SJSA1 (cell line): ENCODE data around the gene SPATA13. TPM values are rescaled to one million over a fixed set of nuclear protein-coding genes. Genes with fewer than 3 reads are reported as not detected.
"Not testable (repeated sequence)": the region's sequence is repeated elsewhere in the genome, so short reads cannot be mapped to it uniquely, and the experiment has no call there.

Experiments
- DNase-seq, 2 experiments: peaks; one replicate each; pipeline ENCODE4 v3.0.0-alpha.2; 2015 to 2020; ENCODE audit warnings: low spot score in 2 of 2, low read depth in 1 of 2
- H3K27ac ChIP-seq: fragments of 250-450 bp; sonication (Bioruptor Pico); 2 replicates; pipeline ENCODE4 v1.5.1; 2020; ENCODE audit warnings: mild to moderate bottlenecking, moderate library complexity
- H3K27me3 ChIP-seq: fragments of 250-450 bp; sonication (Bioruptor Pico); replicated peaks from 2 replicates; pipeline ENCODE4 v1.5.1; 2020; ENCODE audit warnings: mild to moderate bottlenecking, moderate library complexity
- H3K36me3 ChIP-seq: fragments of 250-450 bp; sonication (Bioruptor Pico); 2 replicates; pipeline ENCODE4 v1.5.1; 2020; ENCODE audit warnings: mild to moderate bottlenecking
- H3K4me1 ChIP-seq: fragments of 250-450 bp; sonication (Bioruptor Pico); replicated peaks from 2 replicates; pipeline ENCODE4 v1.6.1; 2021; ENCODE audit warnings: mild to moderate bottlenecking
- H3K4me3 ChIP-seq: fragments of 250-450 bp; sonication (Bioruptor Pico); 2 replicates; pipeline ENCODE4 v1.5.1; 2020; ENCODE audit warnings: mild to moderate bottlenecking
- H3K9me3 ChIP-seq: fragments of 250-450 bp; sonication (Bioruptor Pico); replicated peaks from 2 replicates; pipeline ENCODE4 v1.5.1; 2020; ENCODE audit warnings: mild to moderate bottlenecking
- total RNA-seq: library from RNA; depleted of rRNA; stranded (reverse); fragments of >200 nt; shearing (Covaris generic); gene quantifications from 2 replicates; pipeline ENCODE4 v1.2.3, GENCODE V29; 2014

SPATA13 gene
- total RNA-seq, 1 experiment from 2014 or later, result 14.8 TPM

DNA sequence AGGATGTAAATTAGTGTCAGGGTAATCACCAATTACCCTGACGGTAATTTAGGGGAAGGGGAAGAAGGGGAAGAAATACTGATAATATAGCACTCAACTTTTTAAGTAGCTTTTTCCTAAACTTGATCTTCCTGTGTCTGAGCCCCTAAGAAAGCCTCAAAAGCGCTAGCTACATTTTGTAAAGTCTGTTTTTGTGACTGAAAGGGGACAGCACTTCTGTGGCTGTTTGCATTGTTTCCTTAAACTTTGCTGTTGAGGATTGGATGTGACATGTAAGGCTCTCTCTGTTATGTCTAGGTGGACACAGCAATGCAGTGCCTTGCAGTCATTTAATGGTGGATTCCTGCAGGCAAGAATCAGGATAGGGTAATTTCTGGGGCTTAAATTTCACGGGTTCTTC is 42.8 kb downstream of the SPATA13 start:
- Histone ChIP-seq H3K4me1 (peaks cover 29% of the 10 kb centered on the region), H3K36me3 (no peaks in the 10 kb centered on the region), H3K9me3 (no peaks in the 10 kb centered on the region), H3K27ac (no peak overlapping the region), H3K27me3 (no peaks in the 10 kb centered on the region), H3K4me3 (no peak overlapping the region)
- DNase-seq, result no peak

DNA sequence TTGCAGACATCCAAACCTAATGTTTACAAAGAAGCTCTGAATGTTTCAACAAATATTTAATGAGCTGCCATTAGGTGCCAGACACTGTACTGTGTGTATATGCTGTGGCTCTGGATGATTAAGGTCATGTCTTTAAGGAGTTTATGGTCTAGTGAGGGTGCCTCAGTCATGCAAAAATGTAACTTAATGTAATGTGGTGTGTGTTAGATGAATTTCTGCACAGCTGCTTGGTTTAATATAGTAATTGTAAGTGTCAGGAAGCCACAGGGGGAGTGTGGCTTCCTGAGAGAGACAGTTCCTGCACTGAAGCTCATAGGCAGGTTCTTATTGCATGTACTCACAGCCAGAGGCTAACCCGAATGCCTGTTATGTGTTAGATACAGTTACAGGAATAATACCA is 43.3 kb downstream of the SPATA13 start:
- no peaks in the 10 kb centered on the region for H3K27me3 ChIP-seq
- H3K27ac ChIP-seq, result no peak overlapping the region
- no peak for DNase-seq
- no peak overlapping the region for H3K4me3 ChIP-seq
- H3K9me3 ChIP-seq, result no peaks in the 10 kb centered on the region
- H3K4me1 ChIP-seq, result peaks cover 33% of the 10 kb centered on the region
- no peaks in the 10 kb centered on the region for H3K36me3 ChIP-seq

DNA sequence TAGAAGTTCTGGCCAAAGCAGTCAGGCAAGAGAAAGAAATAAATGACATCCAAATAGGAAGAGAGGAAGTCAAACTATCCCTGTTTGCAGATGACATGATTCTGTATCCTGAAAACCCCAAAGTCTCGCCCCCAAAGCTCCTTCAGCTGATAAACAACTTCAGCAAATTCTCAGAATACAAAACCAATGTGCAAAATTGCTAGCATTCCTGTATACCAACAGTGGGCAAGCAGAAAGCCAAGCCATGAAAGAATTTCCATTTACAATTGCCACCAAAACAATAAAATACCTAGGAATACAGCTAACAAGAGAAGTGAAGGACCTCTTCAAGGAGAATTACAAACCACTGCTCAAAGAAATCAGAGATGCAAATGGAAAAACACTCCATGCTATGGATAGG is 44.6 kb downstream of the SPATA13 start:
- DNase-seq, result peak in 1 of 2 experiments; percentile 31
- H3K27me3 ChIP-seq, H3K4me3 ChIP-seq, H3K36me3 ChIP-seq, H3K27ac ChIP-seq, H3K9me3 ChIP-seq: not testable (repeated sequence)
- peaks cover 33% of the 10 kb centered on the region for H3K4me1 ChIP-seq

DNA sequence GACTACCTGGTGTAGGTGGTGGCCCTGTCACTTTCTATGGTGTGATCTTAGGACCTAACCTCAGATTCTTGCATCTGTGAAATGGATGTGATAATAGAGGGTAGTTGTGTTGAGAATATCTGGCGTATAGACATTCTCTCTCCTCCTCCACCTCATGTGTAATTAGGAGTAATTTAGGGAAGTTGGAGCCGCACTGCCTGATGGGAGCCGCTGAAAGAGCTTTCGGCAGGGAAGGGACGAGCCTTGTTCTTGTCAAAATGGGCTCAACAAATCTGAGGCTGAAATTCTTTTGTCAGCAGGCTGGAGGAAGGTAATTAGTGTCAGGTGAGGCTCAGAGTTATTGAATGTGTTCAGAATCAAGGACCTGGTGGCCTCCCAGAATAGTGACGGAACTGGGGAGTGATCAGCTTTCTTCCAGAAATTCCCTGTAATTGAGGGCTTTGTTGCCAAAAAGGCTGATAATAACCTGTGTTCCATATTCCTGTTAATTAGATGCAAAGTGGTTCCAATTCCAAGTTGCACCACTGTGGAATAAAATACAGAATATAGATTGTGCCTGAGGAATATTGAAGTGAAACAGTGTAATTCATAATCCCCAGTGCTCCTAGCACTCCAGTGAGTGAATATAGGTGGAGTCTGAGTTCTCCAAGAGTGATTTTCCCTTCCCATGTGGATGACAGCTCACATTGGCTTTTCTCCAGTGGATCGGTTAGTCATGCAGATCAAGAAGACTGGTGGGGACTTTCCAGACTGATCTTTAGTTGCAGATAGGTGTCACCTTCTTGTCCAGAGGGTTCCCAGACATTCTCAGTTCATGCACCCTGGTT is 47.5 kb downstream of the SPATA13 start:
- peak in 1 of 2 experiments; percentile 23 for DNase-seq
- H3K27me3 ChIP-seq, result no peaks in the 10 kb centered on the region
- H3K9me3 ChIP-seq, result no peaks in the 10 kb centered on the region
- H3K36me3 ChIP-seq, result no peaks in the 10 kb centered on the region
- H3K4me1 ChIP-seq, result peaks cover 33% of the 10 kb centered on the region
- no peak overlapping the region for H3K4me3 ChIP-seq
- no peak overlapping the region for H3K27ac ChIP-seq

DNA sequence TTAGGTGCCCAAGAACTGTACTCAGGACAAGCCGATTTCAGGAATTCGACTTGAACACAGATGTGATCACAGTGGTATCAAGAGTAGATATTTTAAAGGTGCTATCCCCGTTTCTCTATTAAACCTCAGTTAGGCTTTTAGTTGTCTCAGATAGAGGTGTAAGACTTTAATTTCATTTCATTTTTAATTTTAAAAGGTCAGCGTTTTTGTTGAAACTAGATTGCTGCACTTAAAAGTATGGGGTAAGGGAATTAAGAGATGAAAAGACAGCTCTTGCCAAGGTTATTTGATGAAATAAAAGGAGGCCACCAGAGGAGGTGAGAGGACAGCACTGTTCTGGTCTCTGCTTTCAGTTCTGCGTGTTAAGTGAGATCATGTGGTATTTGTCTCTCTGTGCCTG is 48.6 kb downstream of the SPATA13 start:
- Histone ChIP-seq H3K27me3 (no peaks in the 10 kb centered on the region), H3K36me3 (no peaks in the 10 kb centered on the region), H3K4me1 (peaks cover 22% of the 10 kb centered on the region), H3K4me3 (no peak overlapping the region), H3K27ac (no peak overlapping the region), H3K9me3 (no peaks in the 10 kb centered on the region)
- DNase-seq, result no peak

DNA sequence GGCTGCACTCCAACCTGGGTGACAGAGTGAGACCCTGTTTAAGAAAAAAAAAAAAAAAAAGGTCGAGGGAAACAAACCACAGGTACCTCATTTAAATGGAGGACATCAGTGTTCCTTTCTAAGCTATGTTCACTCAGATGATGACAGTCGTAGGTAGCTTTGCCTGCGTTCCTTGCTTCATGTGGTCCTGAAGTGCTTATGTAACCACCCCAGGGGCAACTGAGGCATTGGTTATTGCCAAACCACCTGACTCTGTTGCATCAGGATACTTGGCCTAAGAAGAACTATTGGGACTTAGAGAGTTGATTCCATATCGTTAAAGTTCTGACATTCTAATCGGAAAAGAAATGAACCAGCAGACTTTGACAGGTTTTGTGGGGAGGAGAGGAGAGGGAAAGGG is 51.7 kb downstream of the SPATA13 start:
- no peak for DNase-seq
- Histone ChIP-seq H3K27ac (no peak overlapping the region), H3K9me3 (no peaks in the 10 kb centered on the region), H3K27me3 (no peaks in the 10 kb centered on the region), H3K4me1 (peaks cover 20% of the 10 kb centered on the region), H3K36me3 (no peaks in the 10 kb centered on the region), H3K4me3 (no peak overlapping the region)

DNA sequence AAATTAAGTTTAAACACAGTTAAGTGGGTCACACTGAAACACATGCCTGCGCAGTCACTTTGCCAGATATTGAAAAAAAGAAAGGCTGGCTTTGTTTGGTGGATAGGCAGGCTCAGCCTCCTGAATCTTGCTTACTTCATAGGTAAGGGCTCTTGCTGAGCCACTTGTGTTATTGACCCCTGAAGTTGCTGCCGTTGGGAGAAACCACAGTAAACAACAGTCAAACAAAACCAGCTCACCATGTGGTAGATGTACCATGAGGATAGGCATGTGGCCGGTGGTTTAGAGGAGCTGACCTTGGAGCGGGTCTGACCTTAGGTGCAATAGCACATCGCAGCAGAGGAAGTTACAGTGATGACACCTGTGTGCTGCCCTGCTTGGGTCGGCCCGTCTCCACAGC is 52.2 kb downstream of the SPATA13 start:
- no peak for DNase-seq
- Histone ChIP-seq H3K9me3 (no peaks in the 10 kb centered on the region), H3K4me1 (peaks cover 24% of the 10 kb centered on the region), H3K27me3 (no peaks in the 10 kb centered on the region), H3K36me3 (no peaks in the 10 kb centered on the region), H3K27ac (no peak overlapping the region), H3K4me3 (no peak overlapping the region)

DNA sequence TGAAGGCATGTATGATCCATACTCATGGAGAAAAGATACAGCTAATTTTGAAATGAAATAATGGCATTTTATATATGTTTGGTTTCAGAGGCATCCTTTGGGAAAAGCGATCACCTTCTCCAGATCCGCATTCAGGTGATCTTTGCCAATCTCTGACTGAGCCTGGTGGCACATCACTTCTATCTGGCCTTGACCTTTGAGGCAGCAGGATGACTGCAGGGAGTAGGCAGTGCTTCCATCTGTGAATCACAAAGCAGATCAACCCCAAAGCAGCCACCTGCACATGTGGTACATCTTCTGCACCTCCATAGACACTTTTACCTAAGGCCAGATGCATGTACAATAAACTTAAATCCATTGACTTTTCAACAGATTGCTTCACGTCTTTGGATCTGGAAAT is 53.4 kb downstream of the SPATA13 start:
- Histone ChIP-seq H3K4me1 (peaks cover 19% of the 10 kb centered on the region), H3K36me3 (0 out of 2 replicates have a peak, but pooled peaks cover 2% of the 10 kb centered on the region), H3K9me3 (no peaks in the 10 kb centered on the region), H3K27ac (no peak overlapping the region), H3K27me3 (no peaks in the 10 kb centered on the region), H3K4me3 (no peak overlapping the region)
- DNase-seq, result no peak

DNA sequence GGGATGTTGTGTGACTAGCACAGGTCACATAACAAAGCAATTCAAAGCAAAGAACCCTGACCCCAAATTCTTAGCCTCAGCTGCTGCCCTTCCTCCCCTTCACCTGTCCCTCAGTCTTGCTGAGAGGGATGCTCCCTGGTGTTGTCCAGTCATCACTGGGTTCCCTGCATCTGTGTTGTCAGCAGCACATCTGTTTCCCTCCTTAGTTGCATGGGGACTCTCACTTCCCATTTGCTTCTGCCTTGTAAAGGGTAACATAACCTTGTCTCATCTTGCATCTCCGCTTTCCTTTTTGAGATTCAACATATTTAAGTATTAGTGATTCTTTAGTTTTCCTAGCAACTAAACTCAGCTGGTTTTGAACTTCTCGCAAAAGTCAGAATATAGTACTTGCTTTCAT is 54.0 kb downstream of the SPATA13 start:
- H3K27me3 ChIP-seq, result no peaks in the 10 kb centered on the region
- no peak overlapping the region for H3K4me3 ChIP-seq
- no peak for DNase-seq
- no peaks in the 10 kb centered on the region for H3K9me3 ChIP-seq
- H3K27ac ChIP-seq, result no peak overlapping the region
- peaks cover 19% of the 10 kb centered on the region for H3K4me1 ChIP-seq
- 0 out of 2 replicates have a peak, but pooled peaks cover 2% of the 10 kb centered on the region for H3K36me3 ChIP-seq

DNA sequence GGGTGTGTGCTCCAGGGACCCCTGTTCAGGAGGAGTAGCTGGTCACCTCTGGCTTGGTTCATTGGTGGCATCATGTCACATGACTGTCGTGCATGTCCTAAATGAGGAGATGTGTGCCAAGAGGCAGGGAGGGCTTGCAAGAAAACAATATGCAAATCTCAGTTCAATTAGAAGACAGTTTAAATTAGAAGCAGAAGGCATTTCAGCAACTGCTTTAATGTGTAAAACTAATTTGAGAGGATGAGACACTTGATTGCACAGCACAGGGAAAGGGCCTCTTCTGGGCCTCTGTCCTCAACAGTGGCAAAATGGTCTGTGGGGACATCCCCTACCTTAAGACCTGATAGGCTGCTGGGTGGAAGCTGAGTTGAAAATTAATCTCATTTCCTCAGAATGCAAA is 54.6 kb downstream of the SPATA13 start:
- Histone ChIP-seq H3K27ac (no peak overlapping the region), H3K27me3 (no peaks in the 10 kb centered on the region), H3K9me3 (no peaks in the 10 kb centered on the region), H3K4me1 (peaks cover 19% of the 10 kb centered on the region), H3K36me3 (0 out of 2 replicates have a peak, but pooled peaks cover 2% of the 10 kb centered on the region), H3K4me3 (no peak overlapping the region)
- DNase-seq, result no peak

DNA sequence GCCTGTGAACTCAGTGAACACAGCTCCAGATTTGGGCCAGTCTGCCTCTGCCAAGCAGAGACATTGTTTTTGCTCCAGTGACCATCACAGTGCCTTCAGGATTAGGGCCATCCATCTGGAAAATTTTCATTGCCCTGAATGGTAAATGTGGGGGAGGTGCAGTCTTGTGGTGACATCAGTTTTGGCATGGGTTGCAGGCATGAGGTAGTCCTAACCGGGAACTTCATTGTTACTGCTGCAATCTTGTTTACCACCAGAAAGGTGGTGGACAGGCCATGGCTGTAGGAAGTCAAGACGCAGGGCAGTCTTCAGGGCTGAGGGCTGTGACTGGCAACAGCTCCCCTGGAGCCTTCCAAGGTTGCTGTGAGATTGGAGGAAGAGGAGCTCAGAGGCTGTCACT is 55.2 kb downstream of the SPATA13 start:
- Histone ChIP-seq H3K27ac (no peak overlapping the region), H3K27me3 (no peaks in the 10 kb centered on the region), H3K4me1 (peaks cover 19% of the 10 kb centered on the region), H3K9me3 (no peaks in the 10 kb centered on the region), H3K36me3 (0 out of 2 replicates have a peak, but pooled peaks cover 2% of the 10 kb centered on the region), H3K4me3 (no peak overlapping the region)
- peak in 1 of 2 experiments; percentile 30 for DNase-seq

DNA sequence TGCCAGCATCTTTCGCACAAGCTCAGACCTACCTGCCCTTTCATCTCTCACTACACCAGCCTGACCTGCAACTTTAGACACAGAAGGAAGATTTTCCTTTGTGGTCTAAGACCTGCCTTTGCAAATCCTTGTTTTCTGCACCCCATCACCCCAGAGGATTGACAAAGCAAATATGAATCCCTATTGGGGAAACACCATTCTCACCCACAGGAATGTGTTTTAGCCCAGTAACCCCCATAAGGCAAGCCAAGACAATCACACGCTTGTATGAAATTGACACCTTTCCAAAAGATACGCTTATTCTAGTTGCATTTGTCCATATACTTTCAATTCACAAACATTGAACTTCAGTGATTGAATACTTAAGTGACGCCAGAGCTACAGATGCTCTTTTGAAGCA is 55.7 kb downstream of the SPATA13 start:
- peaks cover 19% of the 10 kb centered on the region for H3K4me1 ChIP-seq
- H3K27ac ChIP-seq, result no peak overlapping the region
- no peaks in the 10 kb centered on the region for H3K9me3 ChIP-seq
- no peak for DNase-seq
- H3K4me3 ChIP-seq, result no peak overlapping the region
- no peaks in the 10 kb centered on the region for H3K27me3 ChIP-seq
- H3K36me3 ChIP-seq, result 0 out of 2 replicates have a peak, but pooled peaks cover 2% of the 10 kb centered on the region

DNA sequence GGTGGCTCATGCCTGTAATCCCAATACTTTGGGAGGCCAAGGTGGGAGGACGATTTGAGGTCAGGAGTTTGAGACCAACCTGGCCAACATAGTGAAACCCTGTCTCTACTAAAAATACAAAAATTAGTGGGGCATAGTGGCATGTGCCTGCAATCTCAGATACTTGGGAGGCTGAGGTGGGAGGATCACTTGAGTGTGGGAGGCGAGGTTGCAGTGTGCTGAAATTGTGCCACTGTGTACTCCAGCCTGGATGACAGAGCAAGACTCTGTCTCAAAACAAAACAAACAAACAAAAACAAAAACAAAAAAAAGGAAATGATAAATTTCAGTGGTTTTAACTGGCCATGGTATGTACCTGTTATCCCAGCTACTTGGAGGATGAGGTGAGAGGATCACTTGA is 56.3 kb downstream of the SPATA13 start:
- not testable (repeated sequence) for DNase-seq, H3K4me3 ChIP-seq, H3K9me3 ChIP-seq, H3K27ac ChIP-seq, H3K36me3 ChIP-seq, H3K27me3 ChIP-seq
- peaks cover 19% of the 10 kb centered on the region for H3K4me1 ChIP-seq

GRCh38 chr13:24217601-24218281 is 57.2 kb downstream of the SPATA13 start:
- Histone ChIP-seq H3K27me3 (no peaks in the 10 kb centered on the region), H3K4me1 (peaks cover 19% of the 10 kb centered on the region), H3K4me3 (no peak overlapping the region), H3K27ac (no peak overlapping the region), H3K9me3 (no peaks in the 10 kb centered on the region), H3K36me3 (peaks cover 2% of the 10 kb centered on the region; the same call in 1 of the 2 replicates)
- peak in 1 of 2 experiments; percentile 10 for DNase-seq
